WI38 (cell line): ENCODE data around the gene DNAJA3.
A peak's percentile ranks its signal among the peaks of the same experiment; 100 is the strongest.

Experiments used
- H3K4me3 ChIP-seq: 2 replicates; pipeline ENCODE4 v1.5.1; 2011; ENCODE audit warnings: low read depth, mild to moderate bottlenecking, control low read depth, low read length
- TF ChIP-seq, protein P1 (sequence below): IDR thresholded peaks from 2 replicates; pipeline ENCODE4 v1.5.1; 2012; ENCODE audit warnings: low read depth, mild to moderate bottlenecking, control low read depth, low read length

Gene DNAJA3

GRCh38 chr16:4395055-4395726 is 30.5 kb upstream of the DNAJA3 start:
- TF ChIP-seq, protein P1, sequence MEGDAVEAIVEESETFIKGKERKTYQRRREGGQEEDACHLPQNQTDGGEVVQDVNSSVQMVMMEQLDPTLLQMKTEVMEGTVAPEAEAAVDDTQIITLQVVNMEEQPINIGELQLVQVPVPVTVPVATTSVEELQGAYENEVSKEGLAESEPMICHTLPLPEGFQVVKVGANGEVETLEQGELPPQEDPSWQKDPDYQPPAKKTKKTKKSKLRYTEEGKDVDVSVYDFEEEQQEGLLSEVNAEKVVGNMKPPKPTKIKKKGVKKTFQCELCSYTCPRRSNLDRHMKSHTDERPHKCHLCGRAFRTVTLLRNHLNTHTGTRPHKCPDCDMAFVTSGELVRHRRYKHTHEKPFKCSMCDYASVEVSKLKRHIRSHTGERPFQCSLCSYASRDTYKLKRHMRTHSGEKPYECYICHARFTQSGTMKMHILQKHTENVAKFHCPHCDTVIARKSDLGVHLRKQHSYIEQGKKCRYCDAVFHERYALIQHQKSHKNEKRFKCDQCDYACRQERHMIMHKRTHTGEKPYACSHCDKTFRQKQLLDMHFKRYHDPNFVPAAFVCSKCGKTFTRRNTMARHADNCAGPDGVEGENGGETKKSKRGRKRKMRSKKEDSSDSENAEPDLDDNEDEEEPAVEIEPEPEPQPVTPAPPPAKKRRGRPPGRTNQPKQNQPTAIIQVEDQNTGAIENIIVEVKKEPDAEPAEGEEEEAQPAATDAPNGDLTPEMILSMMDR: no peak
- no peak overlapping the region for H3K4me3 ChIP-seq

- TF ChIP-seq, protein P1: no peak
- H3K4me3 ChIP-seq: no peak overlapping the region
These were observed 26.5 kb upstream of the DNAJA3 start for GRCh38 chr16:4399001-4399730.

GRCh38 chr16:4401094-4401501 is 24.6 kb upstream of the DNAJA3 start:
- H3K4me3 ChIP-seq: no peak overlapping the region
- TF ChIP-seq, protein P1: no peak

GRCh38 chr16:4401510-4401909 is 24.2 kb upstream of the DNAJA3 start:
- TF ChIP-seq, protein P1: no peak
- H3K4me3 ChIP-seq: no peak overlapping the region

DNA sequence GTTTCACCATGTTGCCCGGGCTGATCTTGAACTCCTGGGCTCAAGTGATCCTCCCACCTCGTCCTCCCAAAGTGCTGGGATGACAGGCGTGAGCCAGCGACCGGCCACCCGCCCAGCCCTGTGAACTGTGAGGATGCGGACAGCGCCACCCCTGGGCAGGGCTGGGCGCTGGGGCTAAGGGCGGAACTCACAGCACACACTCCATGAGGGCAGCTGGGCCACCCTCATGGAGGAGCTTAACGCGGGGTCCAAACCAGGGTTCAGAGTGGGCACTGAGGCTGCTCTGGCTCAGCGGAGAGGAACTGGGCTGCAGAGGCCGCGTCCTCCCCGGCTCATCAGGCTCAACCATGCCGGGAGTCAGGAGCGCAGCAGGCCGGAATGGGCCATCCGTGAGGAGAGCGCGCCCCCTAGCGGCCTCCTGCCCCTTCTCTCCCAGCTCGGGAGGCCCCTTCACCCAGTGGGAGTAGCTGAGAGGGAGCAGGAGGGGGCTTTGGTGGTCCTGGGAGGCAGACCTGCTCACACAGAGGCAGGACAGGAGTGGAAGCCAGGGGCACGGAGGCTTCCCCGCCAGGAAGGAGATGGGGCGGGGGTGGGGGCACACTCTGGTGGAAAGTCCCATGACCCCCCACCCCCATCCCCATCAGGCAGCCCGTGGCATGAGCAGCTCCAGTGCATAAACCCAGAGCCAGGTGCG is 23.1 kb upstream of the DNAJA3 start:
- TF ChIP-seq, protein P1: peak; percentile 81

GRCh38 chr16:4403133-4403949 is 22.3 kb upstream of the DNAJA3 start:
- no peak overlapping the region for H3K4me3 ChIP-seq
- TF ChIP-seq, protein P1: no peak

More for the DNA sequence above, 23.1 kb upstream of the DNAJA3 start:
- no peak overlapping the region for H3K4me3 ChIP-seq
